GM19238 (cell line): ENCODE results near the gene TRIM28.
A peak's percentile ranks its signal among the peaks of the same experiment; 100 is the strongest.
"Not testable (repeated sequence)": the region's sequence is repeated elsewhere in the genome, so short reads cannot be mapped to it uniquely, and the experiment has no call there.

Experiments
- DNase-seq: peaks from one replicate; pipeline ENCODE4 v3.0.0; 2011; ENCODE audit warnings: low spot score; ENCODE audit not compliant: insufficient read length

The TRIM28 gene

DNA sequence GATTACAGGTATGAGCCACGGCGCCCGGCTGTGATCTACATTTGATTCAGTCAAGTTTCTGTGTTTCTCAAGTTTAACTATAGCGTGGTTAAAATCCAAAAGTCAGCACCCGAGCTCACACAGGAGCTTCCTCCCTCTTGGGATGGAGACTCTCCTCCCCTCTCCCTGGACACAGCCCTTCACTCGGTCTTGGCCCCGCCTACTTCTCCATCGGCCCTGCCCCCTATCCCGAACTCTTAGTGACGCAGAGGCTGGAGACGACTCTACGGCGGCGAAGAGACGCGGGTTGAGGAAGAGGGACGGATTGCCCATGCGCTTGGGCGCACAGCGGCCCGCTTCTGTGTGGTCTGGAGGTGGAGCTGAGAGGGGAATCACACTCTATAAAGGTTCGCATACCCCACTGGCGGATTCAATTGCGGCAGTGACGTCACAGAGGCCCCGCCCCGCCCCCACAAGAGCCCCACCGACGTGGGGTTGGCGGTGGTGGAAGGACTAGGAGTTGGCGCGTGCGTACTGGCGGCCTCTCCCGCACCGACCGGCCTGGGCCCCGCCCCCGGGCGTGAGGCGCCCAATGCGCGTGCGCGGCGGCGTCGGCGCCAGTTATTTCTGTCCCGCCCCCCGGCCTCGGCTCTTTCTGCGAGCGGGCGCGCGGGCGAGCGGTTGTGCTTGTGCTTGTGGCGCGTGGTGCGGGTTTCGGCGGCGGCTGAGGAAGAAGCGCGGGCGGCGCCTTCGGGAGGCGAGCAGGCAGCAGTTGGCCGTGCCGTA is at the start of gene TRIM28:
TRIM28 (plus strand) TSS at position 239 of the 765 bp plus-strand sequence. CDS start 694 bp downstream, outside the sequence.
- DNase-seq = peak; percentile 99

DNA sequence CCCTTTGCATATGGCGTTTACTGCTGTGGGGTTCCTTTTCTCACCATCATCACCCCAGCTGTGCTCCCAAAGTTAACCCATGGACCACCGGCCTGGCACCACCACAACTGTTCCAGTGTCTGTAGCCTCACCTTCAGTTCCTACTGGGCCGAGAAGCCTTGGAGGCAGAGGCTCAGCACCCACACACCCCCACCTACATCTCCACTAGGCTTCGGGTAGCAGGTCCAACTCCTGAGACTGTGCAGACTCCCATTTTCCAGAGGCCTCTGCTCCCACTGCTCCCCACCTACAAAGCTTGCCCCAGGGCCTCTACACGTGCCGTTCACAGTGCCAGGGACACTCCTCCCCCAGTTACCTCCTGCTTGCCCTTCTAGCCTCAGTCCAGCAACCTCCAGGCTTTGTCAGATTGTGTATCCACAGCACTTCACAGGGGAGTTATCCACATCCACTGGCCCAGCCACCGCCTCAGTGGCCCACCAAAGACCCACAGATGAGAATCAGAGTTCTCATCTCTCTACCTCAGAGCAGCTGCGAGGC is 46.2 kb upstream of the TRIM28 start:
- no peak for DNase-seq

DNA sequence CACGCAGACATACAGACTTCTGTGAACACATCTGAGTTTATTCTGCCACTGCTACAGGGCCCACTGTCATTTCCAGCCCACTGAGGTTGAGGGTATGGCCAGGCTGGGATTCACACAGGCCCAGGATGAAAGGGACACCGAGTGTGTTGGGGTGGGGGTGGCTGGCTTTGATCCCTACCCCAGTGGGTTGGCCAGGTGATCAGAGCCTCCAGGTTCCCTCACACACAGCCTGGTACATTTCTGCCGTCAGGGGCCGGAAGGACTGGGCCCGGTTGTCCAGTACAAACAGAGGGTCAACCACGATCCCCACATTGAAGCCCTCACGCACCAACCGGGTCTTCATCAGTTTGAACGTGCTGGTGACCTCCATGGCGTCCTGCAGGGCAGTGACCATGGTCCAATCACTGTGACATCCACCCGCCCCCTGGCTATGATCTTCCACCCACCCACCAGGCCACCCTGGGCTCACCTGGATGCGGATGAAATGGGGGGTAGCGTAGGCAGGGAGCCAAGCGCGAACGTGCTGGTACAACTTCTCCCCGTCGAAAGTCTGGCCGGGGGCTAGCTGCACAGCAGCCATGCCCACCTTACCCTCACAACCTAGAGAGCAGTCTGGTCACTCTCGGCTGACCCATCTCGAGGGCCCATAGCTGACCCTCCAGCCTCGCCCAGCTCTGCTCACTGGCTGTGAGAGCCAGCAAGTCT is 45.4 kb upstream of the TRIM28 start:
- DNase-seq = no peak

DNA sequence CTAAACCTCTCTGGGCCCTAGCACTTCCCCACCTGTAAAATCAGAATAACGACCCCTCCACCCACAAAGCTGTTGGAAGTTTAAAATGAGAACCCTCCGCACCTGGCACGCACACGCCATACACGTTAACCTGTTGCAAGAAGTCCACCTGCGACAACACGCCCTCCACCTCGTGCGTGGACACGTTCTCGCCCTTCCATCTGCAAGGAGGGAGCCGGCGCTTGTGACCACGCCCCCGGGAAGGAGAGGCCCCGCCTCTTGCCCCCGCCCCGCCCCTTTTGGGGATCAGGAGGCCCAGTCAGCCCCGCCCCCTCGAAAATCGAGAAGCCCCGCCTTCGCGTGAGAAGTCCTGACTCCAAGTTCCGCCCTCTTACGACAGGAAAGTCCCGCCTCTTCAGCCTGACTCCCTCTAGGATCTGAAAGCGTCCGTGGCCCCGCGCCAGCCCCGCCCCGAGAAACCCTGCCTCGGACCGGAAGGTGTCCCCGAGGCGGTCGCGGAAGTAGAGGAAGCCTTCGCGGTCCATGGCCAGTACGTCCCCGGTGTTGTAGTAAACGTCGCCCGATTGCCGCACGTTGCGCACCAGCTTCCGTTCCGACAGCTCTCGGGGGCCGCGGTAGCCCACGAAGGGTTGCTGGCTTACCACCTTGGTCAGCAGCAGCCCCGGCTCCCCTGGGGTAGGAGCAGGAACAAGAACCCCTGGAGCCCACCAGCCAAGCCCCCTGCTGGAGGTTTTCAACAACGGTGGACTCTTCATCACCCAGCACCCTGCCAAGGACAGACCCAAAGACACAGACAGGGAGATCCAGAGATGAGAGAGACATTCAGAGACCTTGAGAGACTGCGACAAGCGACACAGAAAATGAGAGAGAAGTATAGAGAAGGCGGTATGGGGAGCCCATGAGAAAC is 44.6 kb upstream of the TRIM28 start:
- peak; percentile 97 for DNase-seq

DNA sequence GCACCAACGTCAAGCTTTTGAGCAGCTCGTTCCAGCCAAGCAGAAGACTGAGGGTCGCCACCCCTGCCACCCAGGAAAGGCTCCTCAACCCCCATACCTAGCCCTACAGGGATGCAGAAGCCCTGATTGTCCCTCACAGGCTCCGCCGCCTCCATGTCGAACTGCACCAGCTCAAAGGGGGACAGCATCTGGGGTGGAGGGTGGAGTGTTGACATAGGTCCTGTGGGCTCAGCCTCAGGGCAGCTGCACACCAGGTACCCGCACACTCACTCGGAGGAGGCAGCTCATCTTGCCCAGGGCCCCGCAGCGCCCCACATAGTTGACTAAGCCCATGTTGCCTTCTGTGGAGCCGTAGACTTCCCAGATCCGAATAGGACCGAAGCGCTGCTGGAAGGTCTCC is 43.6 kb upstream of the TRIM28 start:
- DNase-seq = no peak

DNA sequence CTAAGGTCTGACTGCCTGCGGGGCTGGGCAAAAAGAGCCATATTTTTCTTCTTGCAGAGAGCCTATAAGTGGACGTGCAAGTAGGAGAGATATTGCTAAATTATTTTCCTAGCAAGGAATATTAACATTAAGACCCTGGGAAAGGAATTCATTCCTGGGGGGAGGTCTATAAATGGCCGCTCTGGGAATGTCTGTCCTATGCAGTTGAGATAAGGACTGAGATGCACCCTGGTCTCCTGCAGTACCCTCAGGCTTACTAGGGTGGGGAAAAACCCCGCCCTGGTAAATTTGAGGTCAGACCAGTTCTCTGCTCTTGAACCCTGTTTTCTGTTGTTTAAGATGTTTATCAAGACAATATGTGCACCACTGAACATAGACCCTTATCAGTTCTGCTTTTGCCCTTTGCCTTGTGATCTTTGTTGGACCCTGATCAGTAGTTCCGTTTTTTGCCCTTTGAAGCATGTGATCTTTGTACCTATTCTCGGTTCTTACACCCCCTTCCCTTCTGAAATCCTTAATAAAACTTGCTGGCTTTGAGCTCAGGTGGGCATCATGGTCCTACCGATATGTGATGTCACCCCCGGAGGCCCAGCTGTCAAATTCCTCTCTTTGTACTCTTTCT is 36.2 kb upstream of the TRIM28 start:
- DNase-seq = not testable (repeated sequence)

DNA sequence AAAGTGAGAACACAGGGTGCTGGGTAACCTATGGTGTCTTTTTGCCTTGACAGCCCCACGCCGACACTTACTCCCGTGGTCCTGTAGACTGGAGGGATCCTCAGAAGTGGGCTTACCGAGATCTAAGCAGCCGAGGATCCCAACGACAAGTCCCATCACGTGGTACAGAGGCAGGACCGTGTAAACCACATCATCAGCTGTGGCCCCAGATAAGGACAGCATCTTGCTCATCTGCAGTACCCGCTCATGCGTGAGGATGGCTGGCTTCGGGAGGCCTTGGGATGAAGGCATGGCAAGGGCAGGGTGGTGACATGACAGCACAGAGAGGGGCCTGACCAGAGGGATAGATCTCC is 34.2 kb upstream of the TRIM28 start:
- DNase-seq = no peak

DNA sequence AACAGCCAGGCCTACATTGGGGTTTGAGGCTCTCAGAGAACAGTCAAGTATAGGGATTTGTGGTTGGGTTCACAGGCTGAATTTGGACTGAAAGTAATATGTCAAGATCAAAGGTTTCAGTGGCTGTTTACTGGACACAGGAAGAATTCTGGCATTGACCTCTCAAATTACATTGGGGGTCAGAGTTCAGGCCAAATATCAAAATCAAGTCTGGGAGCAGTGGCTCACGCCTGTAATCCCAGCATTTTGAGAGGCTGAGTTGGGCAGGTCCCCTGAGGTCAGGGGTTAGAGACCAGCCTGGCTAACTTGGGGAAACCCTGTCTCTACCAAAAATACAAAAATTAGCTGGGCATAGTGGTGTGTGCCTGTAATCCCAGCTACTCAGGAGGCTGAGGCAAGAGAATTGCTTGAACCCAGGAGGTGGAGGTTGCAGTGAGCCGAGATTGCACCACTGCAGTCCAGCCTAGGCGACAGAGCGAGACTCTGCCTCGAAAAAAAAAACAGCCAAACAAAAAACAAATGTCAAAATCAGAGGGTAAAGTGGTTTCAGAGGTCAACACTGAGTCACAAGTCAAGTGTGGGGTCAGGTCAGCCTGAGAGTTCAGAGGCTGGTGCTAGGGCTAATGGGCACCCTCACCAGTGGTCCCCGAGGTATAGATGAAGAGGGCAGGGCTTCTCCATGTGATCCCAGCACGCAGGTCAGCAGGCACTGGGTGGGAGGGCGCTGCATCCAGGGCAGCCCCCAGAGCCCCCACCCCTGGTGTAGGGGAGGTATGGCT is 33.6 kb upstream of the TRIM28 start:
- no peak for DNase-seq

DNA sequence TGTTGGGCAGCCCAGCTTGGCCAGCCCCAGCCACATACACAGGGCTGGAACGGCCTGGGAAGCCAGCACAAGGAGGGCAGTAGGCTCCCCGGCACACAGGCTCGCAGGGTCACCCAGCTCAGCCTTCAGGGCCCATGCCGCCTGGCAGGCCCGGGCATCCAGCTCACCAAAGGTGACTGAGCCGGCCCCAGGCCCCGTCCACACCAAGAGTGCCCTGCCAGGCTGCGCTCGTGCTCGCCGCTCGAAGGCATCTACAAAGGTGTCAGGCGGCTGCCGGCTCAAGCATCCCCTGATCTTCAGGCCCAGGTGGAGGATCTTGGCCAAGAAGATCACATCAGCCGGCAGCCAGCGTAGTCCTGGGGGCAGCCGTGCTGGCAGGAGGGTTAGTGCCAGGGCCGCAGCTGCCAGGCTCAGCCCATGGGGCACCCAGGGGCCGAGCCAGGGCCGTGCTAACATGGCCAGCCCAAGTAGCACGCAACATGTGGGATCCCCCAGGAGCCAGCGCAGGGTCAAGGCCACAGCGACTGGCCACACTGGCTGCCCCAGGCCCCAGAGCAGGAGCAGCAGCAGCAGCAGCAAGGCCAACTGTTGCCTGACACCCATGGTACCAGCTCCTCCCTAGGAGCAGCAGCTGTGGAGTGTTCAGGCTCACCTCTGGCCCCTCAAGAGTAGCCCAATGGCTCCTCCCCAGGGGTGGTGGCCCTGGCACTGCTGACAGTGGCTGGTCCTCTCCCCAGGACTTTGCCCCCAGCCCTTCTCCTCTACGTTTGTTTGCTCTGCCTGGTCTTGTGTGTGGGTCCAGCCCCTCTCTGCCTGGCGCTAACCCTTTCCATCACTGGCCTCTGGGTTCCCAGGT is 32.3 kb upstream of the TRIM28 start, which contains the start of gene SLC27A5:
SLC27A5 (minus strand) TSS at position 640 of the 856 bp plus-strand sequence; CDS start at position 603, 37 bp downstream.
- no peak for DNase-seq

DNA sequence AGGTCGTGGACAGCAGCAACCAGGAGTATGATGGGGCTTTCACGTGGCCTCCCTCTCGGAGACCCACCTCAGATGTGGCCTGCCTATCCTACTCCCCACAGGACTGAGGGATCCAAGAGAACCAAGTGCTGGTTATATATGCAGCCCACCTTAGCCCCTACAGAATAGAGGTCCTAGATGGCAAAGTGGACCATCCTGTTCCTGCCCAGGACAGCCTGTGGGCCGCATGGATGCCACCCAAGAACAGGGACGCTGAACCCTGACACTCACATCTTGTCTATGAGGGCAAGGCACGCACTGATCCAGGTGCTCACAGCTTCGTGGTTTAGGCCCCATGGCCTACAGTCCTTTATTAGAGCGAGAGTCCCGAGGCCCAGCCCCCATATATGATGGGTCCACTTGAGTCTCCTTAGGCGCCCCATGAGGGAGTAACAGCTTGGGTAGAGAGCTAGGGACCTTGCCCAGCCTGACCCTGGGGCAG is 30.6 kb upstream of the TRIM28 start:
- no peak for DNase-seq

DNA sequence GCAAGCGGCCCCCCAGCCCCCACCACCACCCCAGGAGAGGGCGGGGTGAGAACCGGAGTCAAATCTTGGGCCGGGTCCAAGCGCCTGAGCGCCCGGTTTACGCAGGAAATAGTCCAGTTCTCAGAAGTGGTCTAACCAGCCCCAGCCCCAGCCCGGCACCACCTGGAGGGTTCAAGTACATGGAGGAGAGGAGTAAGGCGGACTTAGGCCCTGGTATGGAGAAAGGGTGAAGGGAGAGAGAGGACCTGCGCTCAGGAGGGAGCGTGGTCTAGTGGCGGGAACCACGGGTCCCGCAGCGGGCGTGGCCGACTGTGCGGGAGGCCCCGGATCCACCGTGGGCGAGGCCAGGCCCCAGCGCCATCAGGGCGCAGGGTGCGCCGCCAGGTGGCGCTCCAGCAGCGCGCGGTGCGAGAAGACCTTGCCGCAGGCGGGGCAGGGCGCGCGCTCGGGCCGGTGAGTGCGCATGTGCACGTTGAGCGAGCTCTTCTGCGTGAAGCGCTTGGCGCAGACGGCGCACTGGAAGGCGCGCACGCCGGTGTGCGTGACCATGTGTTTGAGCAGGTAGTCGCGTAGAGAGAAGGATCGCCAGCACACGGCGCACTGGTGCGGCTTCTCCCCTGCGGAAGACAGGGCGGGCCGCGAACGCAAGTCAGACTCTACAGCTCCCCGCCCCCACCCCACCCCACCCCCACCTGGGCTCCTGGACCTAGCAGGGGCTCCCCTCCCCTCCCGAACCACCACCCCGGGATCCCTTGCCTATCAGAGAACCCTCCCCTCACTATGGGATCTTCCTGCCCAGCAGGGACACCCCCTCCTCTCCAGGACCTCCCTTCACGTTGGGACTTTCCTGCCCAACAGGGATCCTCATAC is 29.9 kb upstream of the TRIM28 start:
- DNase-seq = peak; percentile 95

DNA sequence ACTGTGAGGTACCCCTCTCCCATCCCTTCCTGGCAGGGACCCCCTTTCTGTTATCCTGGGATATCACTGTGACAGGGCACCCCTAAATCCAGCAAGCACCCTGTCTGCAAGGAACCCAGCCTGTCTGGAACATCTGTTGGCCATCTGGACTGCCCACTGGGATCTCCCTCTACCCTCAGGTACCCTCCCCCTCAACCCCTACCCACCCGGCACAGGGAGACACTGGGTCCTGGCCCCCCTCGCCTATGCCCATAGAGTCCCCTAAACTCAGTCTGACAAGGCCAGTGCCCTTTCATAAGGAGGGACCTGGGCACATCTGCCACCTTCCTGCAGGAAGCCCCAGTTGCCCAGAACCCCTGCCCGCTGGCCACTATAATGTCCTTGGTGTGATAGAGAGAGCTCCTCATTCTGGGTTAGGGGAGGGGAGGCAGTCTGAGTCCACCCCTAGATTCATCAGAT is 29.3 kb upstream of the TRIM28 start:
- DNase-seq = no peak

DNA sequence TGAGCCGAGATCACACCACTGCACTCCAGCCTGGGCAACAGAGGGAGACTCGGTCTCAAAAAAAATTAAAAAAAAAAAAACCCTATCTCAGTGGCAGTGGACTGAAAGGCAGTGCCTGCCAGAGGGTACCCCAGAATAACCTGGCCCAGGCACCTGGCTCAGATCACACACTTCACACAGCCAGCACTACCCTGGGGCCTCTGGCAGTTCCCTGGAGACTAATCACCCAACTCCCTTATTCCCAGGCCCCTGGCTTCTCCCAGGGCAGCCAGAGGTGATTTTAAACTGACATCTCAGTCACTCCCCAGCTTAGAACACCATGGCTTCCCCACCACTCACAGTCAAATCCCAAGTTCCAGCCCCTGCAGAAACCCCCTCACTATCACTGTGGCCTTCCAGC is 28.6 kb upstream of the TRIM28 start:
- DNase-seq = no peak

DNA sequence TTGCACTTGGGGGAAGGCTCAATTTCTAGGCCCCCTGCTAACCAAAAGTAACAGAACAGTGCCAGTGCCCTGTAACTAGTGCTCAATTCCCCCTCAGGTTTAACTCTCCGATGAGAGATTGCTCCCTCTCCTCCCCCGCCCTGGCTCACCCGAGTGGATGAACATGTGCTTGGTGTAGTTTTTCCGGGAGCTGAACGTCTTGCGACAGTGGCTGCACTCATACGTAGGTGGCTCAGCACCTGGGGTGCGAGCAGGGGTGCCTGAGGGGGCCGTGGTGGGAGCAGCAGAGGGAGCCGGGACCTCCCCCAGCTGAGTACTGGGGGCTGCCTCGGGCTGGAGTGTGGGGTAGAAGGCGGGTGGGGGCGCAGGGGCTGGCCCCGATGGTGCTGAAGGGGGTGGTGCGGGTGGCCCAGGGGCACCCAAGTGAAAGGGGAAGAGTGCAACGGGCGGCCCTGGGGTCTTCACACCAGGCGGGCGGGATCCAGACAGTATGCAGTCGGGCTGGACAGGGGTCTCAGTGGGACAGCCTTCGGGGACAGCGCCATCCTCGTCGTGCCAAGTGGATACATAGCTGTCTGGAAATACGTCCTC is 27.5 kb upstream of the TRIM28 start:
- DNase-seq = no peak

DNA sequence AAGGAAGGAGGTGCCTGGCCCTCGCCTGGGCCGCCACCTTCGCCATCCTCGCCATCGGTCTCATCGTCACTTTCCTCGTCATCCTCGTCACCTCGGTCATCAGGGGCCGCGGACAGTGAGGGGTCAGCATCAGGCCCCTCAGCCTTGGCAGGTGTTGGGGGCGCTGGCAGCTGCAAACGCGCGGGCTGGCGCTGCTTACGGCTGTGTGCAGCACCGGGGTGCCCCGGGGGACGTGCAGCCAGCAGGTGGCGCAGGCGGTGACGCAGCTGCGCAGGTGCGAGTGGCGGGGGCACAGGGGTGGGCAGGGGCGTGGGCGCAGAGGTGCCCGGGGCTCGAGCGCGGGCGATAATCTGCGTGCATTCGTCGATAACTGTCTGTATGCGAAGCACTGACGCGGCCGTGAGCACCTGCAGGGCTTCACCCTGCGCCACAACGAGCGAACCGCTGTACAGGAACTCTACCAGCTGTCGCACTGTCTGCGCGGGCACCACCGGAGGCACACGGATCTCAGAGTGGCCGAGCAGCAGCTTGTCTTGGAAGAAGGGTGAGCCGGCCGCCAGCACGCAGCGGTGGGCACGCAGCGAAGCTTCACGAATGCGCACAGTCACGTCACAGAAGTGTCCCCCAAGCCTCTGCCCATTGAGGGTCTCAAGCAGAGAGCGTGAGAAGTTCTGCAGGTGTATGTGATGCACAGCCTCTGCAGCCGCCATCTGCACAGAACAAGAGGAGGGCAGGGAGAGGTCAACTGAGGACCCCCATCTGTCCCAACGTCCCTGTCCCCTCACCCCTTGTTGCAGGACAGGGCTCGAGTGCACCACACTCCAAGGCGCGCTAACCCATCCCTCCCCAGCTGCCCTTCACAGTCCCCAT is 26.7 kb upstream of the TRIM28 start:
- DNase-seq = no peak

DNA sequence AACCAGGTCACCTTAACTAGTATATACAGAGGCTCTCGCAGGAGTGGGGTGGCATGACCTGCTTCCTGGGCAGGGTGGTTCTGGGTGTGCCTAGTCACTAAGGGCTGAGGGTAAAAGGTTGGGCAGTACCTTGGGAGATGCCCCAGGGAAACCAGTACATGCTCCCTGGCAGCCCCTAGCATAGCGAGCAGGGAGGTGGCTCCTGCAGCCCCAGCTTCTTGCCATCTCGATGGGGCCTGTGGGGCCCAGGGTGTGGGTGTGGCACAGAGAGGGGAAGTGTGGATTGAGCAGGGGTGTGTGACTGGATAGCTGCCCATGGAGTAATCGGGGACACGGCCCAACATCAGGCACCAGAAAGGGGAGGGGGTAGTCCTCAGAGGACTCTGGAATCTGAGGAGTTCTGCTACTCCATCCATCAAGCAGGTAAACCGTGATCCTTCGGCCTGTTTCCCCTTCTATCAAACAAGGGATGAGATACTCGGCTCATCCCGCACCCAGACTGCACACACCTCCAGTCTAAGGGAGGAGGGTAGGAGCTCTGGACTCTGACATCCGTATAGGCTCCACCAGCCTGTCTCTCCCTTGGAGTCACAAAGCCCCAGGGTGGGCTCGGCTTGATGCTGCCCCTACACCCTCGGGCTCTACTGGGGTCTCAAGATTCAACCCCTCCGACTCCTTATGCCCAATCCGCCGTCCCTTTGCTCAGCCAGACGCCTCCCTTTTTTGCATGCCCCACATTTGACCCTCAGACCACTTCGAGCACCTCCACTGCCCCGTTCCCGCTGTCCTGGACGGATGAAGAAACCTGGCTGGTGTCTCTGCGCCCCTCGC is 25.4 kb upstream of the TRIM28 start:
- DNase-seq = no peak
